Measurements from ENCODE around the gene TMEM130. TPM values are rescaled to one million over a fixed set of nuclear protein-coding genes. Genes with fewer than 3 reads are reported as not detected.
A peak's percentile ranks its signal among the peaks of the same experiment; 100 is the strongest.

The TMEM130 gene
- total and polyA plus RNA-seq, 10 of the 15 experiments (the other 5 are each of a cell fraction or from before 2014, with no cell fraction given), result 0.04 to 0.15 (median 0.11) TPM; not detected in 7

DNA sequence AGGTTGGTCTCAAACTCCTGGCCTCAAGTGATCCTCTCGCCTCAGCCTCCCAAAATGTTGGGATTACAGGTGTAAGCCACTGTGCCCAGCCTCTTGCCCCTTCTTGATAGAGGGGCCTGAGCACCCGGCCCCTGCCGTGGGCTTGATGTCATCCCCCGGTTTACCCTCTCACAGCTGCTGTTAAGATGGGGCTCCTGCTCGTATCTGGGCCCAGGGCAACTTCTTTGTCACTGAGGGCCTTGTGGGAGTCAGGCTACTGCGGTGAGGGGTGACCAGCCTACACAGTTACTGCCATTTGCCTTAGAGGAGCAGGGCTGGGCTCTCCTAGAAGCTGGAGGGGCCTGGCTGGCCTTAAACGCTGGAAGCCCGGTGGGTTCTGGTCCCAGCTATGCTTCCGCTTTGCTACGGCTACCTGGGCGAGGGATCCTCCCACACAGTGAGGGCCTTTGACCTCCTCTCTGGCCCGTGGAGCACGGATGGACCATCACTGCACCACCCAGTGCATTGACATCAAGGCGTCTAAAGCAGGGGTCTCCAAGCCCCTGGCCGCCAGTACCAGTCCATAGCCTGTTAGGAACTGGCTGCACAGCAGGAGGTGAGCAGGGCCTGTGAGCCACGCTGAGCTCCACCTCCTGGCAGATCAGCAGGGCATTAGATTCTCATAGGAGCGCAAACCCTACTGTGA is 1.1 kb upstream of the TMEM130 start:
- BruUV-seq (replicated peaks), result no TSS peak
- Histone ChIP-seq H2AFZ (ENCODE audit: control insufficient read depth, low read depth, low read length) (no peak overlapping the region), H3K79me2 (ENCODE audit: control insufficient read depth, insufficient read depth, low read length) (no peaks in the 10 kb centered on the region), H3K9me3 (replicated peaks; ENCODE audit: control insufficient read depth, insufficient read depth, low read length) (no peaks in the 10 kb centered on the region), H4K20me1 (ENCODE audit: control insufficient read depth, insufficient read depth) (no peaks in the 10 kb centered on the region), H3K27me3 (replicated peaks in 1 of 2; ENCODE audit: control insufficient read depth in 2 of 2, insufficient read depth in 2 of 2, low read length in 1 of 2) (peaks cover 6 to 13% of the 10 kb centered on the region in 2 experiments; a peak in 3 of 4 replicates), H3K4me2 (ENCODE audit: control insufficient read depth, insufficient read depth) (peak overlapping the region; percentile 71; the same call in 1 of the 2 replicates), H3K36me3 (ENCODE audit: control insufficient read depth in 2 of 2, insufficient read depth in 2 of 2, low read length in 1 of 2) (no peaks in the 10 kb centered on the region), H3K27ac (ENCODE audit: control insufficient read depth, insufficient read depth) (no peak overlapping the region), H3K4me1 (ENCODE audit: control insufficient read depth, insufficient read depth, low read length) (0 out of 2 replicates have a peak, but pooled peaks cover 8% of the 10 kb centered on the region), H3K4me3 (no peak overlapping the region), H3K9ac (ENCODE audit: control insufficient read depth, insufficient read depth, low read length) (no peak overlapping the region)
- ATAC-seq (no peak), DNase-seq (ENCODE audit: low read depth, low spot score) (no peak), FAIRE-seq (no peak)
- RAD21 ChIA-PET (ENCODE audit: unreplicated experiment), result interaction anchor here (0.9 kb wide), 1 partner anchor 70 kb away, joined by 3 read pairs; no protein-coding TSS in a partner anchor
- intact Hi-C loops (cut with micrococcal nuclease; ENCODE audit: unreplicated experiment) (no loop called here), in situ Hi-C loops (cut with MboI) (no loop called here)
- WGBS (ENCODE audit: insufficient coverage, insufficient replicate concordance, low lambda C conversion rate, missing lambda C conversion rate), result 52% methylated on average over 15 of the region's 17 CpGs
- POLR2A ChIA-PET, result no interaction called here
- CTCF ChIA-PET, result interaction anchor here (0.6 to 1.2 kb wide), 7 partner anchors 9 to 469 kb away, joined by 3 to 5 read pairs (median 3); no protein-coding TSS in a partner anchor
- TF ChIP-seq SRF (IDR thresholded peaks at IDR 0.05; ENCODE audit: low read depth in 2 of 2, low read length in 2 of 2) (no peak), RCOR1 (conservative IDR thresholded peaks at IDR 0.05; ENCODE audit: low read depth, low read length) (no peak), ZNF217 (IDR thresholded peaks at IDR 0.05) (no peak), SPI1 (IDR thresholded peaks at IDR 0.05; ENCODE audit: borderline replicate concordance, insufficient read depth, low read depth, low read length) (no peak), ASH2L (IDR thresholded peaks at IDR 0.05; ENCODE audit: borderline replicate concordance, low read depth) (no peak), PML (IDR thresholded peaks at IDR 0.05; ENCODE audit: low read length) (no peak), NFXL1 (IDR thresholded peaks at IDR 0.05; ENCODE audit: borderline replicate concordance) (no peak), RAD21 (IDR thresholded peaks at IDR 0.05; ENCODE audit: insufficient read depth, low read depth, low read length) (no peak), RUNX3 (IDR thresholded peaks at IDR 0.05; ENCODE audit: low read length) (no peak)
- TF ChIP-seq, protein P1, sequence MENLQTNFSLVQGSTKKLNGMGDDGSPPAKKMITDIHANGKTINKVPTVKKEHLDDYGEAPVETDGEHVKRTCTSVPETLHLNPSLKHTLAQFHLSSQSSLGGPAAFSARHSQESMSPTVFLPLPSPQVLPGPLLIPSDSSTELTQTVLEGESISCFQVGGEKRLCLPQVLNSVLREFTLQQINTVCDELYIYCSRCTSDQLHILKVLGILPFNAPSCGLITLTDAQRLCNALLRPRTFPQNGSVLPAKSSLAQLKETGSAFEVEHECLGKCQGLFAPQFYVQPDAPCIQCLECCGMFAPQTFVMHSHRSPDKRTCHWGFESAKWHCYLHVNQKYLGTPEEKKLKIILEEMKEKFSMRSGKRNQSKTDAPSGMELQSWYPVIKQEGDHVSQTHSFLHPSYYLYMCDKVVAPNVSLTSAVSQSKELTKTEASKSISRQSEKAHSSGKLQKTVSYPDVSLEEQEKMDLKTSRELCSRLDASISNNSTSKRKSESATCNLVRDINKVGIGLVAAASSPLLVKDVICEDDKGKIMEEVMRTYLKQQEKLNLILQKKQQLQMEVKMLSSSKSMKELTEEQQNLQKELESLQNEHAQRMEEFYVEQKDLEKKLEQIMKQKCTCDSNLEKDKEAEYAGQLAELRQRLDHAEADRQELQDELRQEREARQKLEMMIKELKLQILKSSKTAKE (IDR thresholded peaks at IDR 0.05; ENCODE audit: low read depth, poor library complexity, severe bottlenecking), result no peak
- TF ChIP-seq, protein P2, sequence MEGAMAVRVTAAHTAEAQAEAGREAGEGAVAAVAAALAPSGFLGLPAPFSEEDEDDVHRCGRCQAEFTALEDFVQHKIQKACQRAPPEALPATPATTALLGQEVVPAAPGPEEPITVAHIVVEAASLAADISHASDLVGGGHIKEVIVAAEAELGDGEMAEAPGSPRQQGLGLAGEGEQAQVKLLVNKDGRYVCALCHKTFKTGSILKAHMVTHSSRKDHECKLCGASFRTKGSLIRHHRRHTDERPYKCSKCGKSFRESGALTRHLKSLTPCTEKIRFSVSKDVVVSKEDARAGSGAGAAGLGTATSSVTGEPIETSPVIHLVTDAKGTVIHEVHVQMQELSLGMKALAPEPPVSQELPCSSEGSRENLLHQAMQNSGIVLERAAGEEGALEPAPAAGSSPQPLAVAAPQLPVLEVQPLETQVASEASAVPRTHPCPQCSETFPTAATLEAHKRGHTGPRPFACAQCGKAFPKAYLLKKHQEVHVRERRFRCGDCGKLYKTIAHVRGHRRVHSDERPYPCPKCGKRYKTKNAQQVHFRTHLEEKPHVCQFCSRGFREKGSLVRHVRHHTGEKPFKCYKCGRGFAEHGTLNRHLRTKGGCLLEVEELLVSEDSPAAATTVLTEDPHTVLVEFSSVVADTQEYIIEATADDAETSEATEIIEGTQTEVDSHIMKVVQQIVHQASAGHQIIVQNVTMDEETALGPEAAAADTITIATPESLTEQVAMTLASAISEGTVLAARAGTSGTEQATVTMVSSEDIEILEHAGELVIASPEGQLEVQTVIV (IDR thresholded peaks at IDR 0.05; ENCODE audit: borderline replicate concordance, partially characterized antibody), result no peak
- TF ChIP-seq, protein P3, sequence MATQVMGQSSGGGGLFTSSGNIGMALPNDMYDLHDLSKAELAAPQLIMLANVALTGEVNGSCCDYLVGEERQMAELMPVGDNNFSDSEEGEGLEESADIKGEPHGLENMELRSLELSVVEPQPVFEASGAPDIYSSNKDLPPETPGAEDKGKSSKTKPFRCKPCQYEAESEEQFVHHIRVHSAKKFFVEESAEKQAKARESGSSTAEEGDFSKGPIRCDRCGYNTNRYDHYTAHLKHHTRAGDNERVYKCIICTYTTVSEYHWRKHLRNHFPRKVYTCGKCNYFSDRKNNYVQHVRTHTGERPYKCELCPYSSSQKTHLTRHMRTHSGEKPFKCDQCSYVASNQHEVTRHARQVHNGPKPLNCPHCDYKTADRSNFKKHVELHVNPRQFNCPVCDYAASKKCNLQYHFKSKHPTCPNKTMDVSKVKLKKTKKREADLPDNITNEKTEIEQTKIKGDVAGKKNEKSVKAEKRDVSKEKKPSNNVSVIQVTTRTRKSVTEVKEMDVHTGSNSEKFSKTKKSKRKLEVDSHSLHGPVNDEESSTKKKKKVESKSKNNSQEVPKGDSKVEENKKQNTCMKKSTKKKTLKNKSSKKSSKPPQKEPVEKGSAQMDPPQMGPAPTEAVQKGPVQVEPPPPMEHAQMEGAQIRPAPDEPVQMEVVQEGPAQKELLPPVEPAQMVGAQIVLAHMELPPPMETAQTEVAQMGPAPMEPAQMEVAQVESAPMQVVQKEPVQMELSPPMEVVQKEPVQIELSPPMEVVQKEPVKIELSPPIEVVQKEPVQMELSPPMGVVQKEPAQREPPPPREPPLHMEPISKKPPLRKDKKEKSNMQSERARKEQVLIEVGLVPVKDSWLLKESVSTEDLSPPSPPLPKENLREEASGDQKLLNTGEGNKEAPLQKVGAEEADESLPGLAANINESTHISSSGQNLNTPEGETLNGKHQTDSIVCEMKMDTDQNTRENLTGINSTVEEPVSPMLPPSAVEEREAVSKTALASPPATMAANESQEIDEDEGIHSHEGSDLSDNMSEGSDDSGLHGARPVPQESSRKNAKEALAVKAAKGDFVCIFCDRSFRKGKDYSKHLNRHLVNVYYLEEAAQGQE (IDR thresholded peaks at IDR 0.05; ENCODE audit: low read depth, low read length), result no peak
- SMC1A ChIA-PET (ENCODE audit: uncharacterized antibody, unreplicated experiment), result no interaction called here

Measured in GM12878 (cell line).